ENCODE results near the gene CDC7.
"Not testable (repeated sequence)": the region's sequence is repeated elsewhere in the genome, so short reads cannot be mapped to it uniquely, and the experiment has no call there.

The CDC7 gene

GRCh38 chr1:91510754-91511153 is 10.1 kb downstream of the CDC7 start:
- no peak overlapping the region for H3K4me3 ChIP-seq (ENCODE audit: low read depth, low read length)
- no peak for TF ChIP-seq CTCF (IDR thresholded peaks at IDR 0.05; ENCODE audit: borderline replicate concordance, insufficient read depth, low read depth, low read length)

- peak; percentile 40; the same call in 1 of the 2 replicates for TF ChIP-seq CTCF (IDR thresholded peaks at IDR 0.05; ENCODE audit: borderline replicate concordance, insufficient read depth, low read depth, low read length)
- no peak overlapping the region for H3K4me3 ChIP-seq (ENCODE audit: low read depth, low read length)
Measured at GRCh38 chr1:91511386-91511785, 10.7 kb downstream of the CDC7 start.

GRCh38 chr1:91513160-91513559 is 12.5 kb downstream of the CDC7 start:
- H3K4me3 ChIP-seq (ENCODE audit: low read depth, low read length), result no peak overlapping the region
- TF ChIP-seq CTCF (IDR thresholded peaks at IDR 0.05; ENCODE audit: borderline replicate concordance, insufficient read depth, low read depth, low read length), result no peak

GRCh38 chr1:91513706-91514105 is 13.1 kb downstream of the CDC7 start:
- no peak for TF ChIP-seq CTCF (IDR thresholded peaks at IDR 0.05; ENCODE audit: borderline replicate concordance, insufficient read depth, low read depth, low read length)

GRCh38 chr1:91515994-91516393 is 15.3 kb downstream of the CDC7 start:
- no peak overlapping the region for H3K4me3 ChIP-seq (ENCODE audit: low read depth, low read length)
- no peak for TF ChIP-seq CTCF (IDR thresholded peaks at IDR 0.05; ENCODE audit: borderline replicate concordance, insufficient read depth, low read depth, low read length)

More at GRCh38 chr1:91513706-91514105, 13.1 kb downstream of the CDC7 start:
- H3K4me3 ChIP-seq (ENCODE audit: low read depth, low read length), result no peak overlapping the region

GRCh38 chr1:91516605-91517004 is 16.0 kb downstream of the CDC7 start:
- not testable (repeated sequence) for H3K4me3 ChIP-seq (ENCODE audit: low read depth, low read length)

- H3K4me3 ChIP-seq (ENCODE audit: low read depth, low read length), result not testable (repeated sequence)
Measured at GRCh38 chr1:91519167-91519566, 18.5 kb downstream of the CDC7 start.

- TF ChIP-seq CTCF (IDR thresholded peaks at IDR 0.05; ENCODE audit: borderline replicate concordance, insufficient read depth, low read depth, low read length), result no peak
Measured at GRCh38 chr1:91520942-91521507, 20.4 kb downstream of the CDC7 start.

More at GRCh38 chr1:91520942-91521507, 20.4 kb downstream of the CDC7 start:
- H3K4me3 ChIP-seq (ENCODE audit: low read depth, low read length), result no peak overlapping the region
